GM23248 (cell line): ENCODE measurements around the gene TNIK. TPM values are rescaled to one million over a fixed set of nuclear protein-coding genes. Genes with fewer than 3 reads are reported as not detected.

Source experiments
- DNase-seq: peaks from one replicate; pipeline ENCODE4 v3.0.0-alpha.2; 2015
- H2AFZ ChIP-seq: fragments of 200-600 bp; sonication (generic); 2 replicates; pipeline ENCODE4 v1.6.1; 2016; ENCODE audit warnings: antibody characterized with exemption
- H3F3A ChIP-seq: fragments of 200-600 bp; sonication (generic); 2 replicates; pipeline ENCODE4 v1.6.1; 2016; ENCODE audit warnings: mild to moderate bottlenecking, antibody characterized with exemption, mixed run types; ENCODE audit not compliant: insufficient read depth
- H3K27ac ChIP-seq: fragments of 200-600 bp; sonication (generic); 2 replicates; pipeline ENCODE4 v1.5.1; 2016; ENCODE audit warnings: mild to moderate bottlenecking
- H3K27me3 ChIP-seq: fragments of 200-600 bp; sonication (generic); replicated peaks from 2 replicates; pipeline ENCODE4 v1.6.1; 2016; ENCODE audit warnings: mild to moderate bottlenecking; ENCODE audit not compliant: insufficient read depth
- H3K36me3 ChIP-seq: fragments of 200-600 bp; sonication (generic); 2 replicates; pipeline ENCODE4 v1.6.1; 2016; ENCODE audit warnings: low read depth, mild to moderate bottlenecking
- H3K4me1 ChIP-seq: fragments of 200-600 bp; sonication (generic); 2 replicates; pipeline ENCODE4 v1.6.1; 2016; ENCODE audit warnings: mild to moderate bottlenecking; ENCODE audit not compliant: insufficient read depth
- H3K4me2 ChIP-seq: fragments of 200-600 bp; sonication (generic); one replicate; pipeline ENCODE4 v1.6.1; 2016; ENCODE audit warnings: mild to moderate bottlenecking; ENCODE audit not compliant: unreplicated experiment
- H3K4me3 ChIP-seq: fragments of 200-600 bp; sonication (generic); 2 replicates; pipeline ENCODE4 v1.5.1; 2016; ENCODE audit warnings: mild to moderate bottlenecking
- H3K79me2 ChIP-seq: fragments of 200-600 bp; sonication (generic); 2 replicates; pipeline ENCODE4 v1.6.1; 2016; ENCODE audit warnings: mild to moderate bottlenecking; ENCODE audit not compliant: insufficient read depth
- H3K9ac ChIP-seq: fragments of 200-600 bp; sonication (generic); 2 replicates; pipeline ENCODE4 v1.6.1; 2016; ENCODE audit warnings: mild to moderate bottlenecking
- H3K9me2 ChIP-seq: fragments of 200-600 bp; sonication (generic); 2 replicates; pipeline ENCODE4 v1.6.1; 2016; ENCODE audit warnings: mixed run types, mild to moderate bottlenecking, moderate library complexity; ENCODE audit not compliant: insufficient read depth
- H3K9me3 ChIP-seq: fragments of 200-600 bp; sonication (generic); one replicate; pipeline ENCODE4 v1.6.1; 2017; ENCODE audit warnings: low read depth
- H4K20me1 ChIP-seq: fragments of 200-600 bp; sonication (generic); 2 replicates; pipeline ENCODE4 v1.6.0; 2016; ENCODE audit not compliant: insufficient read depth
- EZH2 ChIP-seq: fragments of 200-600 bp; sonication (generic); IDR thresholded peaks from 2 replicates; pipeline ENCODE4 v1.6.1; 2018; ENCODE audit warnings: antibody characterized with exemption, mild to moderate bottlenecking; ENCODE audit not compliant: insufficient read depth, poor library complexity, severe bottlenecking
- EZH2phosphoT487 ChIP-seq: fragments of 200-600 bp; sonication (generic); IDR thresholded peaks from 2 replicates; pipeline ENCODE4 v1.6.1; 2018; ENCODE audit warnings: antibody characterized with exemption, moderate library complexity, mild to moderate bottlenecking, low read depth; ENCODE audit not compliant: insufficient read depth
- WGBS, 2 experiments: methylation state at CpG; one replicate each; pipeline ENCODE4 v1.1.6; 2015 to 2017; ENCODE audit warnings: low lambda C conversion rate in 2 of 2, low coverage in 1 of 2; ENCODE audit errors: missing lambda C conversion rate in 2 of 2; 5-methylcytosine and 5-hydroxymethylcytosine counted together
- in situ Hi-C: fragments of 300-500 bp; cut with MboI; formaldehyde crosslinking; loops from 2 replicates; pipeline ENCODE4 v1.15.0; 2020
- polyA plus RNA-seq: library from polyadenylated mRNA; unstranded; fragments of >200 nt; fragmentation: Nextera tagmentation; extraction: Ambion mirVana; gene quantifications from 2 replicates; pipeline ENCODE4 v1.2.1, GENCODE V29; 2016
- total RNA-seq: library from RNA; depleted of rRNA; stranded (reverse); fragments of >200 nt; shearing (Covaris generic); gene quantifications from 2 replicates; pipeline ENCODE4 v1.2.3, GENCODE V29; 2014

Gene TNIK
- total and polyA plus RNA-seq, 2 experiments from 2014 or later = 0.80 to 2.3 TPM

- Histone ChIP-seq H3K36me3 (no peaks in the 10 kb centered on the region), H4K20me1 (no peaks in the 10 kb centered on the region), H3K9me2 (no peaks in the 10 kb centered on the region), H3K79me2 (no peaks in the 10 kb centered on the region), H3K9me3 (no peaks in the 10 kb centered on the region), H3K9ac (no peak overlapping the region), H3F3A (0 out of 2 replicates have a peak, but pooled peaks cover 4% of the 10 kb centered on the region), H2AFZ (no peak overlapping the region), H3K27ac (no peak overlapping the region), H3K4me1 (peaks cover 32% of the 10 kb centered on the region), H3K4me2 (no peak overlapping the region), H3K4me3 (no peak overlapping the region), H3K27me3 (no peaks in the 10 kb centered on the region)
- no peak for TF ChIP-seq EZH2phosphoT487
- TF ChIP-seq EZH2 = no peak
- in situ Hi-C loops = loop anchor here (25.0 kb wide), 1 partner anchor 379 kb away; no protein-coding TSS in a partner anchor
- WGBS, 2 experiments = 72 to 76% methylated on average over 4 of the region's 4 CpGs
- DNase-seq = peak; percentile 48
These were observed 277.2 kb downstream of the TNIK start for GRCh38 chr3:171183042-171183441.

- Histone ChIP-seq H3K27me3 (no peaks in the 10 kb centered on the region), H3K4me1 (peaks cover 26% of the 10 kb centered on the region), H2AFZ (no peak overlapping the region), H3K27ac (no peak overlapping the region), H4K20me1 (no peaks in the 10 kb centered on the region), H3K9me2 (no peaks in the 10 kb centered on the region), H3K9me3 (no peaks in the 10 kb centered on the region), H3K9ac (no peak overlapping the region), H3K79me2 (no peaks in the 10 kb centered on the region), H3F3A (0 out of 2 replicates have a peak, but pooled peaks cover 4% of the 10 kb centered on the region), H3K36me3 (no peaks in the 10 kb centered on the region), H3K4me3 (no peak overlapping the region), H3K4me2 (no peak overlapping the region)
- WGBS, 2 experiments = 66 to 76% methylated on average over 4 of the region's 4 CpGs
- DNase-seq = peak; percentile 75
- no peak for TF ChIP-seq EZH2phosphoT487
- TF ChIP-seq EZH2 = no peak
- in situ Hi-C loops = loop anchor here (25.0 kb wide), 1 partner anchor 380 kb away; no protein-coding TSS in a partner anchor
These were observed 278.1 kb downstream of the TNIK start for GRCh38 chr3:171181907-171182690.

- Histone ChIP-seq H3K9ac (no peak overlapping the region), H3K79me2 (no peaks in the 10 kb centered on the region), H3K9me2 (no peaks in the 10 kb centered on the region), H3K9me3 (no peaks in the 10 kb centered on the region), H3K4me3 (no peak overlapping the region), H3K27me3 (no peaks in the 10 kb centered on the region), H3K4me2 (no peak overlapping the region), H3K4me1 (peaks cover 29% of the 10 kb centered on the region), H3K36me3 (no peaks in the 10 kb centered on the region), H2AFZ (no peak overlapping the region), H3F3A (peaks cover 14% of the 10 kb centered on the region; the same call in 1 of the 2 replicates), H4K20me1 (no peaks in the 10 kb centered on the region), H3K27ac (no peak overlapping the region)
- in situ Hi-C loops = loop anchor here (25.0 kb wide), 1 partner anchor 384 kb away; no protein-coding TSS in a partner anchor
- no peak for TF ChIP-seq EZH2phosphoT487
- TF ChIP-seq EZH2 = no peak
- peak; percentile 42 for DNase-seq
These were observed 281.5 kb downstream of the TNIK start for GRCh38 chr3:171178714-171179113.

- Histone ChIP-seq H3K9me3 (no peaks in the 10 kb centered on the region), H3K4me3 (no peak overlapping the region), H3K4me2 (no peak overlapping the region), H4K20me1 (no peaks in the 10 kb centered on the region), H3K27ac (no peak overlapping the region), H3K9me2 (no peaks in the 10 kb centered on the region), H2AFZ (no peak overlapping the region), H3K36me3 (no peaks in the 10 kb centered on the region), H3K79me2 (no peaks in the 10 kb centered on the region), H3F3A (peaks cover 14% of the 10 kb centered on the region; the same call in 1 of the 2 replicates), H3K27me3 (no peaks in the 10 kb centered on the region), H3K9ac (no peak overlapping the region), H3K4me1 (peaks cover 25% of the 10 kb centered on the region)
- TF ChIP-seq EZH2 (no peak), EZH2phosphoT487 (no peak)
- DNase-seq = no peak
- in situ Hi-C loops = loop anchor here (25.0 kb wide), 1 partner anchor 385 kb away; no protein-coding TSS in a partner anchor
- 93 to 100% methylated on average over 2 of the region's 2 CpGs for WGBS, 2 experiments
These were observed 282.7 kb downstream of the TNIK start for GRCh38 chr3:171177553-171177952.
